IMR-90 (cell line): ENCODE results near the gene ELMO1. TPM values are rescaled to one million over a fixed set of nuclear protein-coding genes. Genes with fewer than 3 reads are reported as not detected.

Experiments used
- ATAC-seq: fragments of 200-7000 bp; cut with Tn5 transposase; 2 replicates; pipeline ENCODE4 v1.9.1; 2020; ENCODE audit warnings: low read depth, mild to moderate bottlenecking, moderate library complexity
- BruUV-seq: library from RNA; stranded (reverse); fragments of 400-500 nt; replicated peaks from 2 replicates; lab custom pipeline; 2021; lab: Mats Ljungman, UMichigan
- CTCF ChIA-PET: fragments of 300-600 bp; formaldehyde crosslinking; extraction: SDS; loops from one replicate; lab custom pipeline; 2021; ENCODE audit warnings: antibody characterized with exemption; lab: Yijun Ruan, JAX
- POLR2A ChIA-PET: fragments of 300-600 bp; sonication (Branson Sonifier 250); formaldehyde crosslinking; loops from one replicate; lab custom pipeline; 2022; ENCODE audit warnings: antibody characterized with exemption; ENCODE audit not compliant: unreplicated experiment; lab: Charles Lee
- DNase-seq: peaks from one replicate; pipeline ENCODE4 v3.0.0; 2013
- H2AFZ ChIP-seq: replicated peaks from 2 replicates; pipeline ENCODE3; 2013; ENCODE audit warnings: low read length, mild to moderate bottlenecking; ENCODE audit not compliant: poor library complexity
- H2AK5ac ChIP-seq: 2 replicates; pipeline ENCODE4 v1.6.1; 2013; ENCODE audit warnings: low read depth, low read length, inconsistent platforms
- H2AK9ac ChIP-seq: replicated peaks from 2 replicates; pipeline ENCODE3; 2013; ENCODE audit warnings: mild to moderate bottlenecking, low read depth, low read length, moderate library complexity; ENCODE audit not compliant: poor library complexity
- H2BK120ac ChIP-seq: 2 replicates; pipeline ENCODE4 v1.6.1; 2013; ENCODE audit warnings: low read depth, low read length, inconsistent platforms
- H2BK15ac ChIP-seq: 3 replicates; pipeline ENCODE4 v1.6.1; 2013; ENCODE audit warnings: low read depth, low read length, inconsistent platforms
- H2BK20ac ChIP-seq: 2 replicates; pipeline ENCODE4 v1.6.1; 2013; ENCODE audit warnings: low read depth, mild to moderate bottlenecking, inconsistent platforms, low read length, moderate library complexity
- H2BK5ac ChIP-seq: 2 replicates; pipeline ENCODE4 v1.6.1; 2013; ENCODE audit warnings: mild to moderate bottlenecking, low read depth, low read length, inconsistent platforms; ENCODE audit not compliant: poor library complexity, severe bottlenecking
- H3K14ac ChIP-seq: replicated peaks from 2 replicates; pipeline ENCODE4 v1.6.1; 2013; ENCODE audit warnings: low read depth, low read length, inconsistent platforms
- H3K18ac ChIP-seq: 2 replicates; pipeline ENCODE4 v1.6.1; 2013; ENCODE audit warnings: low read depth, low read length, control low read depth
- H3K23ac ChIP-seq: 2 replicates; pipeline ENCODE4 v1.6.1; 2013; ENCODE audit warnings: low read depth, low read length, inconsistent platforms
- H3K27ac ChIP-seq: 2 replicates; pipeline ENCODE4 v1.5.1; 2013; ENCODE audit warnings: mild to moderate bottlenecking, control low read depth, low read length; ENCODE audit not compliant: insufficient read depth
- H3K27me3 ChIP-seq: 2 replicates; pipeline ENCODE4 v1.6.1; 2013; ENCODE audit warnings: low read length; ENCODE audit not compliant: control insufficient read depth, insufficient read depth
- H3K36me3 ChIP-seq: 2 replicates; pipeline ENCODE4 v1.6.1; 2013; ENCODE audit warnings: low read length, mixed read lengths; ENCODE audit not compliant: control insufficient read depth, insufficient read depth
- H3K4ac ChIP-seq: 2 replicates; pipeline ENCODE4 v1.6.1; 2013; ENCODE audit warnings: low read depth, low read length, inconsistent platforms
- H3K4me1 ChIP-seq: 2 replicates; pipeline ENCODE4 v1.6.1; 2013; ENCODE audit warnings: low read length, mixed read lengths; ENCODE audit not compliant: control insufficient read depth, insufficient read depth
- H3K4me2 ChIP-seq: 2 replicates; pipeline ENCODE4 v1.6.1; 2013; ENCODE audit warnings: low read depth, mild to moderate bottlenecking, control low read depth, low read length, moderate library complexity
- H3K4me3 ChIP-seq: 2 replicates; pipeline ENCODE4 v1.5.1; 2013; ENCODE audit warnings: low read depth, mild to moderate bottlenecking, control low read depth, low read length, moderate library complexity; ENCODE audit not compliant: insufficient read depth
- H3K56ac ChIP-seq: 2 replicates; pipeline ENCODE4 v1.6.1; 2013; ENCODE audit warnings: low read length, inconsistent platforms; ENCODE audit not compliant: insufficient read depth; ENCODE audit errors: extremely low read depth
- H3K79me1 ChIP-seq, 2 experiments: 2 replicates each; pipeline ENCODE4 v1.6.1; 2013; ENCODE audit warnings: low read length in 2 of 2, inconsistent platforms in 1 of 2, low read depth in 1 of 2
- H3K9ac ChIP-seq: 2 replicates; pipeline ENCODE4 v1.6.1; 2013; ENCODE audit warnings: low read depth, low read length, control low read depth
- H3K9me1 ChIP-seq: 2 replicates; pipeline ENCODE4 v1.6.1; 2013; ENCODE audit warnings: low read length, inconsistent platforms; ENCODE audit not compliant: insufficient read depth
- H3K9me3 ChIP-seq: 2 replicates; pipeline ENCODE4 v1.6.1; 2013; ENCODE audit warnings: low read length; ENCODE audit not compliant: control insufficient read depth, insufficient read depth
- H4K20me1 ChIP-seq: 2 replicates; pipeline ENCODE4 v1.6.1; 2013; ENCODE audit warnings: low read length, inconsistent platforms; ENCODE audit not compliant: insufficient read depth
- H4K5ac ChIP-seq: 2 replicates; pipeline ENCODE4 v1.6.1; 2013; ENCODE audit warnings: mild to moderate bottlenecking, low read depth, low read length, control low read depth
- H4K8ac ChIP-seq, 2 experiments: 2 replicates each; pipeline ENCODE4 v1.6.1; 2013; ENCODE audit warnings: low read depth in 2 of 2, low read length in 2 of 2, control low read depth in 1 of 2, inconsistent platforms in 1 of 2
- H4K91ac ChIP-seq: 2 replicates; pipeline ENCODE4 v1.6.1; 2013; ENCODE audit warnings: low read depth, low read length, inconsistent platforms; ENCODE audit not compliant: insufficient read depth
- BHLHE40 ChIP-seq: fragments of 150-350 bp; IDR thresholded peaks from 2 replicates; pipeline ENCODE4 v1.6.1; 2016; ENCODE audit warnings: mild to moderate bottlenecking, low read depth, low read length
- CEBPB ChIP-seq: IDR thresholded peaks from 2 replicates; pipeline ENCODE4 v1.6.1; 2012; ENCODE audit warnings: low read depth, low read length, improper control_type of control experiment
- CHD1 ChIP-seq: IDR thresholded peaks from 2 replicates; pipeline ENCODE4 v1.6.1; 2012; ENCODE audit warnings: low read depth, low read length, improper control_type of control experiment
- ELK1 ChIP-seq: fragments of 150-350 bp; IDR thresholded peaks from 2 replicates; pipeline ENCODE4 v1.6.1; 2016; ENCODE audit warnings: low read depth, mild to moderate bottlenecking, low read length, moderate library complexity, borderline replicate concordance
- FOS ChIP-seq: fragments of 150-350 bp; IDR thresholded peaks from 2 replicates; pipeline ENCODE4 v1.6.1; 2016; ENCODE audit warnings: low read depth, low read length
- MAFK ChIP-seq: IDR thresholded peaks from 2 replicates; pipeline ENCODE4 v1.6.1; 2012; ENCODE audit warnings: low read depth, low read length, improper control_type of control experiment
- MAZ ChIP-seq: IDR thresholded peaks from 2 replicates; pipeline ENCODE4 v1.6.1; 2012; ENCODE audit warnings: low read depth, mild to moderate bottlenecking, low read length, improper control_type of control experiment, moderate library complexity, borderline replicate concordance
- POLR2A ChIP-seq: IDR thresholded peaks from 2 replicates; pipeline ENCODE4 v1.6.1; 2012; ENCODE audit warnings: mild to moderate bottlenecking, low read depth, low read length
- RAD21 ChIP-seq: IDR thresholded peaks from 2 replicates; pipeline ENCODE4 v1.6.1; 2012; ENCODE audit warnings: low read length, improper control_type of control experiment
- RCOR1 ChIP-seq: IDR thresholded peaks from 2 replicates; pipeline ENCODE4 v1.6.1; 2012; ENCODE audit warnings: mild to moderate bottlenecking, low read length, improper control_type of control experiment; ENCODE audit not compliant: insufficient replicate concordance
- RFX5 ChIP-seq: IDR thresholded peaks from 2 replicates; pipeline ENCODE4 v1.8.0; 2012; ENCODE audit warnings: low read depth, mild to moderate bottlenecking, low read length, moderate library complexity
- SMC3 ChIP-seq: fragments of 150-350 bp; IDR thresholded peaks from 2 replicates; pipeline ENCODE4 v1.6.1; 2016; ENCODE audit warnings: low read depth, mild to moderate bottlenecking, antibody characterized with exemption, low read length, moderate library complexity
- WGBS, 2 experiments: methylation state at CpG; one replicate each; pipeline versions ENCODE4 v1.1.5 to v1.1.7; 2013; ENCODE audit warnings: missing lambda C conversion rate in 2 of 2; ENCODE audit not compliant: insufficient read length in 1 of 2; ENCODE audit errors: extremely low coverage in 2 of 2; 5-methylcytosine and 5-hydroxymethylcytosine counted together
- dilution Hi-C: fragments of 300-500 bp; cut with HindIII; formaldehyde crosslinking; loops from one replicate; pipeline ENCODE4 v1.14.3; 2018; ENCODE audit warnings: low sequenced_read_pairs; ENCODE audit not compliant: unreplicated experiment
- in situ Hi-C: fragments of 300-500 bp; cut with MboI; formaldehyde crosslinking; loops from 3 replicates; pipeline ENCODE4 v1.14.3; 2019; ENCODE audit warnings: low sequenced_read_pairs, inconsistent platforms, mixed read lengths
- intact Hi-C: fragments of 100-400 bp; cut with micrococcal nuclease; formaldehyde crosslinking; loops from 2 replicates; pipeline ENCODE4 v1.10.0; 2022
- polyA plus RNA-seq, 3 experiments: library from polyadenylated mRNA; depleted of rRNA; stranded (reverse); fragments of >200 nt; gene quantifications; 2 replicates each; pipeline ENCODE4 v1.2.3, GENCODE V29; 2012; ENCODE audit warnings: low replicate concordance in 1 of 3
- total RNA-seq: library from RNA; depleted of rRNA; stranded (reverse); fragments of >200 nt; gene quantifications from 2 replicates; pipeline ENCODE4 v1.2.3, GENCODE V29; 2012
- TF ChIP-seq, protein P1 (sequence below): fragments of 150-350 bp; IDR thresholded peaks from 2 replicates; pipeline ENCODE4 v1.6.1; 2017; ENCODE audit warnings: mild to moderate bottlenecking, antibody characterized with exemption, low read length, low read depth
- TF ChIP-seq, protein P2 (sequence below): conservative IDR thresholded peaks from 2 replicates; pipeline ENCODE4 v1.5.1; 2012; ENCODE audit warnings: mild to moderate bottlenecking, low read depth, low read length, improper control_type of control experiment

Gene ELMO1
- total and polyA plus RNA-seq, 2 of the 4 experiments (the other 2 are of a cell fraction): 0.03 TPM; not detected in 1

GRCh38 chr7:37455081-37455480 lies 6.4 kb upstream of the ELMO1 start:
- TF ChIP-seq MAZ: no peak
- TF ChIP-seq CEBPB: no peak
- no peak for TF ChIP-seq ELK1
- TF ChIP-seq SMC3: no peak
- TF ChIP-seq RFX5: no peak
- TF ChIP-seq MAFK: no peak
- TF ChIP-seq BHLHE40: no peak
- no peak for TF ChIP-seq RAD21
- TF ChIP-seq FOS: no peak
- no peak for TF ChIP-seq RCOR1
- TF ChIP-seq, protein P1, sequence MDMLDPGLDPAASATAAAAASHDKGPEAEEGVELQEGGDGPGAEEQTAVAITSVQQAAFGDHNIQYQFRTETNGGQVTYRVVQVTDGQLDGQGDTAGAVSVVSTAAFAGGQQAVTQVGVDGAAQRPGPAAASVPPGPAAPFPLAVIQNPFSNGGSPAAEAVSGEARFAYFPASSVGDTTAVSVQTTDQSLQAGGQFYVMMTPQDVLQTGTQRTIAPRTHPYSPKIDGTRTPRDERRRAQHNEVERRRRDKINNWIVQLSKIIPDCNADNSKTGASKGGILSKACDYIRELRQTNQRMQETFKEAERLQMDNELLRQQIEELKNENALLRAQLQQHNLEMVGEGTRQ: no peak
- TF ChIP-seq POLR2A: no peak
- TF ChIP-seq, protein P2, sequence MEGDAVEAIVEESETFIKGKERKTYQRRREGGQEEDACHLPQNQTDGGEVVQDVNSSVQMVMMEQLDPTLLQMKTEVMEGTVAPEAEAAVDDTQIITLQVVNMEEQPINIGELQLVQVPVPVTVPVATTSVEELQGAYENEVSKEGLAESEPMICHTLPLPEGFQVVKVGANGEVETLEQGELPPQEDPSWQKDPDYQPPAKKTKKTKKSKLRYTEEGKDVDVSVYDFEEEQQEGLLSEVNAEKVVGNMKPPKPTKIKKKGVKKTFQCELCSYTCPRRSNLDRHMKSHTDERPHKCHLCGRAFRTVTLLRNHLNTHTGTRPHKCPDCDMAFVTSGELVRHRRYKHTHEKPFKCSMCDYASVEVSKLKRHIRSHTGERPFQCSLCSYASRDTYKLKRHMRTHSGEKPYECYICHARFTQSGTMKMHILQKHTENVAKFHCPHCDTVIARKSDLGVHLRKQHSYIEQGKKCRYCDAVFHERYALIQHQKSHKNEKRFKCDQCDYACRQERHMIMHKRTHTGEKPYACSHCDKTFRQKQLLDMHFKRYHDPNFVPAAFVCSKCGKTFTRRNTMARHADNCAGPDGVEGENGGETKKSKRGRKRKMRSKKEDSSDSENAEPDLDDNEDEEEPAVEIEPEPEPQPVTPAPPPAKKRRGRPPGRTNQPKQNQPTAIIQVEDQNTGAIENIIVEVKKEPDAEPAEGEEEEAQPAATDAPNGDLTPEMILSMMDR: no peak
- no peak for TF ChIP-seq CHD1
- POLR2A ChIA-PET: no interaction called here
- dilution Hi-C loops: no loop called here

More at GRCh38 chr7:37455081-37455480, 6.4 kb upstream of the ELMO1 start:
- no peak overlapping the region for H4K91ac ChIP-seq
- no peak overlapping the region for H3K4ac ChIP-seq
- H4K5ac ChIP-seq: no peak overlapping the region
- H3K9me1 ChIP-seq: no peaks in the 10 kb centered on the region
- BruUV-seq: no TSS peak
- peaks cover 6% of the 10 kb centered on the region; the same call in 1 of the 2 replicates for H3K9me3 ChIP-seq
- H2AK5ac ChIP-seq: no peak overlapping the region
- no peak overlapping the region for H2BK5ac ChIP-seq
- no peak overlapping the region for H3K14ac ChIP-seq
- no peaks in the 10 kb centered on the region for H3K4me1 ChIP-seq
- H4K20me1 ChIP-seq: no peaks in the 10 kb centered on the region
- H3K4me2 ChIP-seq: no peak overlapping the region
- no peak overlapping the region for H3K18ac ChIP-seq
- no peak overlapping the region for H2BK15ac ChIP-seq
- no peak overlapping the region for H3K4me3 ChIP-seq
- H3K27ac ChIP-seq: no peak overlapping the region
- no peaks in the 10 kb centered on the region for H3K36me3 ChIP-seq
- H3K27me3 ChIP-seq: no peaks in the 10 kb centered on the region
- H2BK20ac ChIP-seq: no peak overlapping the region
- H2AK9ac ChIP-seq: no peak overlapping the region
- no peak overlapping the region for H4K8ac ChIP-seq
- no peak overlapping the region for H3K56ac ChIP-seq
- no peak for DNase-seq
- no peak overlapping the region for H3K9ac ChIP-seq
- intact Hi-C loops (no loop called here), in situ Hi-C loops (no loop called here)
- CTCF ChIA-PET: interaction anchor here (0.6 kb wide), 1 partner anchor 40 kb away, joined by 3 read pairs; no protein-coding TSS in a partner anchor
- no peak for ATAC-seq
- H3K79me1 ChIP-seq: no peaks in the 10 kb centered on the region
- H2AFZ ChIP-seq: no peak overlapping the region
- H3K23ac ChIP-seq: no peak overlapping the region
- H2BK120ac ChIP-seq: no peak overlapping the region
- WGBS, 2 experiments: no CpG with 5 or more reads among the region's 3 CpGs
